Chondrocyte (in vitro differentiated cells): ENCODE measurements around the gene PPFIA2. TPM values are rescaled to one million over a fixed set of nuclear protein-coding genes. Genes with fewer than 3 reads are reported as not detected.
A peak's percentile ranks its signal among the peaks of the same experiment; 100 is the strongest.

Experiments used
- DNase-seq: peaks from one replicate; pipeline ENCODE4 v3.0.0; 2021; ENCODE audit warnings: mixed read lengths, low spot score
- H3K27ac Mint-ChIP-seq: one replicate; pipeline ENCODE4 v1.8.0; 2021; ENCODE audit warnings: mild to moderate bottlenecking, moderate library complexity, mixed read lengths; ENCODE audit not compliant: unreplicated experiment
- H3K27me3 Mint-ChIP-seq: 2 replicates; pipeline ENCODE4 v1.8.0; 2021; ENCODE audit warnings: low read depth, mixed read lengths
- H3K36me3 Mint-ChIP-seq: 2 replicates; pipeline ENCODE4 v1.8.0; 2021; ENCODE audit warnings: low read depth, mixed read lengths
- H3K4me1 Mint-ChIP-seq: 2 replicates; pipeline ENCODE4 v1.8.0; 2021; ENCODE audit warnings: low read depth, mild to moderate bottlenecking, mixed read lengths
- H3K4me3 Mint-ChIP-seq: one replicate; pipeline ENCODE4 v1.8.0; 2021; ENCODE audit warnings: mild to moderate bottlenecking, moderate library complexity, mixed read lengths; ENCODE audit not compliant: unreplicated experiment
- H3K9me3 Mint-ChIP-seq: 2 replicates; pipeline ENCODE4 v1.8.0; 2021; ENCODE audit warnings: low read depth, mixed read lengths
- total RNA-seq: library from RNA; stranded (reverse); gene quantifications from 3 replicates; pipeline ENCODE4 v1.2.1, GENCODE V29; 2021
- TF ChIP-seq, protein P1 (sequence below): fragments of 200-600 bp; sonication (generic); IDR thresholded peaks from 2 replicates; pipeline ENCODE4 v1.5.0; 2021; ENCODE audit warnings: antibody characterized with exemption, mild to moderate bottlenecking, moderate library complexity

PPFIA2 gene
- total RNA-seq, 1 donor from 2014 or later = not detected

GRCh38 chr12:81779216-81779615 is 20.1 kb upstream of the PPFIA2 start:
- DNase-seq = no peak
- H3K4me1 Mint-ChIP-seq = no peaks in the 10 kb centered on the region
- H3K27me3 Mint-ChIP-seq = peaks cover 20% of the 10 kb centered on the region
- H3K9me3 Mint-ChIP-seq = no peaks in the 10 kb centered on the region
- H3K27ac Mint-ChIP-seq = no peak overlapping the region
- no peaks in the 10 kb centered on the region for H3K36me3 Mint-ChIP-seq
- TF ChIP-seq, protein P1, sequence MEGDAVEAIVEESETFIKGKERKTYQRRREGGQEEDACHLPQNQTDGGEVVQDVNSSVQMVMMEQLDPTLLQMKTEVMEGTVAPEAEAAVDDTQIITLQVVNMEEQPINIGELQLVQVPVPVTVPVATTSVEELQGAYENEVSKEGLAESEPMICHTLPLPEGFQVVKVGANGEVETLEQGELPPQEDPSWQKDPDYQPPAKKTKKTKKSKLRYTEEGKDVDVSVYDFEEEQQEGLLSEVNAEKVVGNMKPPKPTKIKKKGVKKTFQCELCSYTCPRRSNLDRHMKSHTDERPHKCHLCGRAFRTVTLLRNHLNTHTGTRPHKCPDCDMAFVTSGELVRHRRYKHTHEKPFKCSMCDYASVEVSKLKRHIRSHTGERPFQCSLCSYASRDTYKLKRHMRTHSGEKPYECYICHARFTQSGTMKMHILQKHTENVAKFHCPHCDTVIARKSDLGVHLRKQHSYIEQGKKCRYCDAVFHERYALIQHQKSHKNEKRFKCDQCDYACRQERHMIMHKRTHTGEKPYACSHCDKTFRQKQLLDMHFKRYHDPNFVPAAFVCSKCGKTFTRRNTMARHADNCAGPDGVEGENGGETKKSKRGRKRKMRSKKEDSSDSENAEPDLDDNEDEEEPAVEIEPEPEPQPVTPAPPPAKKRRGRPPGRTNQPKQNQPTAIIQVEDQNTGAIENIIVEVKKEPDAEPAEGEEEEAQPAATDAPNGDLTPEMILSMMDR = no peak
- no peak overlapping the region for H3K4me3 Mint-ChIP-seq

DNA sequence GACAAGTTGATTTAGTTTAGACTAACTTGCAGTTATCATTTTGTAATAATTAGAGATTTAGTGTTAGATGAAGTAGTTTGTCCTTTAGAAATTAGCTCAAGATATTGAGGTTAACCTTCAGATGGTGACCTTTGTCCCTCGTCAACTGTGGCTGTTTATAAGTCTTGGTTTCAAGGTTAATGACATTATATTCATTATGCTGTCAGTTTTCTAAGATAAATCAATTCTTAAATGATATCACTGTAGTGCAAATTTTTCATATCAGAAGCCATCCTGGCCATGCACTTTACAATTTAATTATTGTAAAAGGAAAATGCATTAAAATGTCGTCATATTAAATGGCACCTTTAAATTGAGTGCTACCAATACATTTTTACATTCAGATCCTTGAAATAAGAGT is 19.6 kb upstream of the PPFIA2 start:
- TF ChIP-seq, protein P1 = no peak
- H3K4me1 Mint-ChIP-seq = no peaks in the 10 kb centered on the region
- no peak for DNase-seq
- no peak overlapping the region for H3K27ac Mint-ChIP-seq
- H3K36me3 Mint-ChIP-seq = no peaks in the 10 kb centered on the region
- H3K27me3 Mint-ChIP-seq = peaks cover 22% of the 10 kb centered on the region
- no peak overlapping the region for H3K4me3 Mint-ChIP-seq
- H3K9me3 Mint-ChIP-seq = no peaks in the 10 kb centered on the region

DNA sequence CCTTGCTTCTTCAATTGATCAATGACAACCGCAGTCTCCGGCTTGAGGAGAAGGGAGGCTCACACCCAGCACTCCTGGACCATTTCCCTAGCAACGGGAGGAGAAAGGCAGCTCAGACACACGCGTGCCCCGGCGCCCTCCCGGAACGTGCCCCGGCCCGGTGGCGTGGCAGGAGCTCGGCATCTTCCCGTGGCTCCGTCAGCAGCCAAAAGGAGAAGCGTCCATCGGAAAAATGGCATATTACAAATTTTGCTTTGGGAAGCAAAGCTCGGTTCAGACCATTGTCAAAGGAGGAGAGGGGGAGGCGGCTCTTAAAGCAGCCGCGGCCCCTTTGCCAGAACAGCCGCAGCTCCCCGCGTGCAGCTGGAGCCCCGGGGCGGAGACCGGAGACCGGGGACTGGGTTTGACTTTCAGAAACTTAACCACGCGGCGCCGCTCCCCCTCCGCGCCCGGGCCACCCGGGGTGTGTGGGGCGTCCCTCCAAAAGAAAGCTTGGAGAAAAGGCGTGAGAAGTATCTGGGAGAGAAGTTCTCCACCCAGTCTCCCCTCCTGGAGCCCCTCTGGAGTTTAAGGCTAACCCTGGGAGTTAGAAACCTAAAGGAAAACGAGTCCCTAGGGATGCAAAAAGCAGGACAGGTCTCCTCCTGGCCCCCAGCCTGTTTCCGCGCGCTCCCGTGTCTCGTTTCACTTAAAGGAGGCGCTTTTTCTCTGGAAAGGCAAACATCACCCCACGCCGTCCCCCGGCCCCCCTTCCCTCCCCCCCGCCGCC is 545 bp downstream of the PPFIA2 start:
- Mint-ChIP-seq H3K27me3 (peaks cover 40% of the 10 kb centered on the region), H3K36me3 (no peaks in the 10 kb centered on the region), H3K4me1 (peaks cover 11% of the 10 kb centered on the region), H3K9me3 (peaks cover 8% of the 10 kb centered on the region), H3K4me3 (peak overlapping the region; percentile 76), H3K27ac (no peak overlapping the region)
- peak; percentile 74 for DNase-seq
- TF ChIP-seq, protein P1 = no peak

GRCh38 chr12:81757731-81758365 is 1.3 kb downstream of the PPFIA2 start:
- no peaks in the 10 kb centered on the region for H3K36me3 Mint-ChIP-seq
- no peak overlapping the region for H3K27ac Mint-ChIP-seq
- peaks cover 11% of the 10 kb centered on the region for H3K4me1 Mint-ChIP-seq
- H3K9me3 Mint-ChIP-seq = peaks cover under 1% of the 10 kb centered on the region
- no peak overlapping the region for H3K4me3 Mint-ChIP-seq
- peaks cover 39% of the 10 kb centered on the region for H3K27me3 Mint-ChIP-seq
- TF ChIP-seq, protein P1 = no peak
- no peak for DNase-seq

DNA sequence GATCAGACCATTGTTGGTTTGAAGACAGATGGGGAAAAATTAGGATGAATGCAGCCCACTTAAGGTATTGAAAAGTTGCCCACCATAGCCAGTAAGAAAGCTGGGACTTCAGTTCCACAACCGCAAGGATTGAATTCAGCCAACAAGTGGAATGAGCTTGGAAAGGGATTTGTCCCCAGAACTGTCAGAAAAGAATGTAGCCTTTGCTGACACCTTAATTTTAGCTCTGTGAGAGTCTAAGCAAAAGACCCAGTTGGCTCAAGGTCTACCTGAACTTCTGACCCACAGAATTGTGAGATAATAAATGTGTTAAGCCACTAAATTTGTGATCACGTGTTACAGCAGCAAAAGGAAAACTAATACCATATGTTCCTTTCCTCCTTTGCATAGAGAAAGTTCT is 29.4 kb downstream of the PPFIA2 start:
- DNase-seq = no peak
- Mint-ChIP-seq H3K4me1 (no peaks in the 10 kb centered on the region), H3K27me3 (peaks cover 10% of the 10 kb centered on the region), H3K9me3 (no peaks in the 10 kb centered on the region), H3K4me3 (no peak overlapping the region), H3K27ac (no peak overlapping the region), H3K36me3 (no peaks in the 10 kb centered on the region)
- TF ChIP-seq, protein P1 = no peak
